MCF 10A (cell line): ENCODE data around the gene PRRT1. TPM values are rescaled to one million over a fixed set of nuclear protein-coding genes. Genes with fewer than 3 reads are reported as not detected.

Experiments used
- BruUV-seq: library from RNA; stranded (reverse); fragments of 400-500 nt; replicated peaks from 2 replicates; lab custom pipeline; 2021; lab: Mats Ljungman, UMichigan
- CTCF ChIA-PET: fragments of 300-600 bp; sonication (Branson Sonifier 250); formaldehyde crosslinking; extraction: SDS; loops from one replicate; lab custom pipeline; 2021; ENCODE audit warnings: antibody characterized with exemption, inconsistent platforms; lab: Yijun Ruan, JAX
- POLR2A ChIA-PET: fragments of 300-600, 350-650 bp; sonication (Branson Sonifier 250); formaldehyde crosslinking; extraction: SDS; loops from one replicate; lab custom pipeline; 2020; ENCODE audit warnings: antibody characterized with exemption, inconsistent platforms; lab: Yijun Ruan, JAX
- DNase-seq: peaks from one replicate; pipeline ENCODE4 v3.0.0-alpha.2; 2018; ENCODE audit not compliant: unreplicated experiment
- H3K27ac Mint-ChIP-seq: one replicate; pipeline ENCODE4 v1.8.0; 2022; ENCODE audit warnings: mild to moderate bottlenecking, low read depth, mixed read lengths; ENCODE audit not compliant: unreplicated experiment
- H3K27me3 Mint-ChIP-seq: one replicate; pipeline ENCODE4 v1.8.0; 2022; ENCODE audit warnings: mixed read lengths; ENCODE audit not compliant: insufficient read depth, unreplicated experiment
- H3K36me3 Mint-ChIP-seq: one replicate; pipeline ENCODE4 v1.8.0; 2022; ENCODE audit warnings: mild to moderate bottlenecking, moderate library complexity, mixed read lengths; ENCODE audit not compliant: insufficient read depth, unreplicated experiment
- H3K4me1 Mint-ChIP-seq: one replicate; pipeline ENCODE4 v1.8.0; 2022; ENCODE audit warnings: mixed read lengths; ENCODE audit not compliant: insufficient read depth, unreplicated experiment
- H3K4me3 Mint-ChIP-seq: one replicate; pipeline ENCODE4 v1.8.0; 2022; ENCODE audit warnings: mild to moderate bottlenecking, moderate library complexity, mixed read lengths; ENCODE audit not compliant: unreplicated experiment
- H3K9me3 Mint-ChIP-seq: one replicate; pipeline ENCODE4 v1.8.0; 2022; ENCODE audit warnings: mixed read lengths; ENCODE audit not compliant: unreplicated experiment
- intact Hi-C: fragments of 100-400 bp; cut with micrococcal nuclease; formaldehyde crosslinking; loops from 2 replicates; pipeline ENCODE4 v1.14.1; 2022
- total RNA-seq: library from RNA; stranded (reverse); gene quantifications from 2 replicates; pipeline ENCODE4 v1.2.3, GENCODE V29; 2022
- TF ChIP-seq, protein P1 (sequence below): fragments of 200-600 bp; IDR thresholded peaks from one replicate; pipeline ENCODE4 v1.8.0; 2022; ENCODE audit warnings: antibody characterized with exemption, mild to moderate bottlenecking; ENCODE audit not compliant: unreplicated experiment

PRRT1 gene
- total RNA-seq, 1 experiment from 2014 or later: 0.19 TPM

DNA sequence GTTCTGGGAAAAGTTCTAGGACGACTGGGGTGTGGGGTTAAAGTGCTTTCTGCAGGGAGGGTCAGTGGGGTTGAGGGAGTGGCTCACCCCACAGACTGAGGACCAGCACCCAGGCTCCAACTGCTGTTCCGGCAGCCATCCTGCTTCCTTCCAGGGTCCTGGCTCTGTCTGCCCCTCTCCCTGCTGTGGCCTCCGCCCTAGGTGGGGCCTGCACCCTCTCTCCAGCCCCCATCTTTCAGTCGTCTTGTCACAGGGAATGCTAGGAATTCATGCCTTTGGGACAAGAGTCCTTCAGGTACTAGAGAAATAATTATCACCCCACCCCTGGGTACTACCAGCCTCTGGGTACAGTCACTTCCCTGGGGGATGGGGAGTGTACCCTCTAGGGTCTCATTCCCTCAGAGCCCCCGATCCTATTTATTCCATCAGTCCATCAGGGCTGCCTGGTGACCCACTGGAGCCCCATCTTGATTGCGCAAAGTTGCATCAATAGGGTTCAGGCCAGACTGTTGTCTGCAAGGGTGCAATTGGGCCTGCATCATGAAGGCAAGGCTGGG, 32.4 kb upstream of the PRRT1 start, which contains the start of gene AGER:
TSS of gene AGER (minus strand) at position 170 of the 557 bp plus-strand sequence. CDS start at position 139, 31 bp downstream.
- DNase-seq: no peak
- no TSS peak for BruUV-seq
- no peak within 1 kb of the TSS for H3K27ac Mint-ChIP-seq
- peaks cover 70% of the 10 kb centered on the region for H3K36me3 Mint-ChIP-seq
- no peaks in the 10 kb centered on the region for H3K9me3 Mint-ChIP-seq
- ChIA-PET POLR2A (no interaction called here), CTCF (no interaction called here)
- peaks cover 41% of the 10 kb centered on the region for H3K4me1 Mint-ChIP-seq
- no peak within 1 kb of the TSS for H3K4me3 Mint-ChIP-seq
- no peaks in the 10 kb centered on the region for H3K27me3 Mint-ChIP-seq
- TF ChIP-seq, protein P1, sequence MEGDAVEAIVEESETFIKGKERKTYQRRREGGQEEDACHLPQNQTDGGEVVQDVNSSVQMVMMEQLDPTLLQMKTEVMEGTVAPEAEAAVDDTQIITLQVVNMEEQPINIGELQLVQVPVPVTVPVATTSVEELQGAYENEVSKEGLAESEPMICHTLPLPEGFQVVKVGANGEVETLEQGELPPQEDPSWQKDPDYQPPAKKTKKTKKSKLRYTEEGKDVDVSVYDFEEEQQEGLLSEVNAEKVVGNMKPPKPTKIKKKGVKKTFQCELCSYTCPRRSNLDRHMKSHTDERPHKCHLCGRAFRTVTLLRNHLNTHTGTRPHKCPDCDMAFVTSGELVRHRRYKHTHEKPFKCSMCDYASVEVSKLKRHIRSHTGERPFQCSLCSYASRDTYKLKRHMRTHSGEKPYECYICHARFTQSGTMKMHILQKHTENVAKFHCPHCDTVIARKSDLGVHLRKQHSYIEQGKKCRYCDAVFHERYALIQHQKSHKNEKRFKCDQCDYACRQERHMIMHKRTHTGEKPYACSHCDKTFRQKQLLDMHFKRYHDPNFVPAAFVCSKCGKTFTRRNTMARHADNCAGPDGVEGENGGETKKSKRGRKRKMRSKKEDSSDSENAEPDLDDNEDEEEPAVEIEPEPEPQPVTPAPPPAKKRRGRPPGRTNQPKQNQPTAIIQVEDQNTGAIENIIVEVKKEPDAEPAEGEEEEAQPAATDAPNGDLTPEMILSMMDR: no peak
- intact Hi-C loops: no loop called here

DNA sequence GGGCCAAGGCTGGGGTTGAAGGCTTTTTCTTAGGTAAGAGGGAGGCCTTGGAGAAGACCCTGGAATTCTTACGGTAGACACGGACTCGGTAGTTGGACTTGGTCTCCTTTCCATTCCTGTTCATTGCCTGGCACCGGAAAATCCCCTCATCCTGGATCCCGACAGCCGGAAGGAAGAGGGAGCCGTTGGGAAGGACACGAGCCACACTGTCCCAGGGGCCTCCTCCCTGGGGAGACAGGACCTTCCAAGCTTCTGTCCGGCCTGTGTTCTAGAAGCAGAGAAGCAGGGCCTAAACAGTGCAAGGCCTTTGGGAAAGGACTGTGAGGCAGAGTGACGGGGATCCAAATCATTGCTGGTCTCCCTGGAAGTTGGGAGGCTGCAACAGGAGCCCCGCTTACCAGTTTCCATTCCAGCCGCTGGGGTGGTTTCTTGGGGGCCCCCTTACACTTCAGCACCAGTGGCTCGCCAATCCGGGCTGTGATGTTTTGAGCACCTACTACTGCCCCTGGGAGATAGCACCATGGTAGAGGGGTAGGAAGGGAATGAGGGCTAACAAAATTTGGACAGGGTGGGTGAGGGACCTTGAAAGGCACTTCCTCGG, 31.8 kb upstream of the PRRT1 start:
- CTCF ChIA-PET: interaction anchor here (0.7 kb wide), 1 partner anchor 9 kb away, joined by 3 read pairs; no protein-coding TSS in a partner anchor
- no peak for DNase-seq
- H3K27ac Mint-ChIP-seq: no peak overlapping the region
- H3K27me3 Mint-ChIP-seq: no peaks in the 10 kb centered on the region
- H3K4me1 Mint-ChIP-seq: peaks cover 41% of the 10 kb centered on the region
- no TSS peak for BruUV-seq
- intact Hi-C loops: no loop called here
- no peak overlapping the region for H3K4me3 Mint-ChIP-seq
- H3K36me3 Mint-ChIP-seq: peaks cover 76% of the 10 kb centered on the region
- H3K9me3 Mint-ChIP-seq: no peaks in the 10 kb centered on the region
- POLR2A ChIA-PET: no interaction called here
- TF ChIP-seq, protein P1: no peak

DNA sequence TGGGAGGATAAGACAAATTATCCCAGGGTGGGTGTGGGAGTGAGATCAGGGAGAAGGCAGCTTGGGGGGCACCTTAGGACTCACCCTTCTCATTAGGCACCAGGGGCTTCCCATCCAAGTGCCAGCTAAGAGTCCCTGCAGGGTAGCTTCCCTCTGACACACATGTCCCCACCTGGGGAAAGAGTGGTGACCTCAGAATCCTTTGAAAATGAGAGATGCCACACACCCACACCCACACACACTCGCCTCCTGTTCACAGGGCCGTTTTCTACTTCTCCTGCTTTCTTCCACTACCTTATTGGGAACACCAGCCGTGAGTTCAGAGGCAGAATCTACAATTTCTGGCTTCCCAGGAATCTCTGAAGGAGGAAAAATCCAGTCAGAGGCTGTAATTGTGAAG, 31.3 kb upstream of the PRRT1 start:
- DNase-seq: no peak
- H3K9me3 Mint-ChIP-seq: no peaks in the 10 kb centered on the region
- no peak overlapping the region for H3K27ac Mint-ChIP-seq
- H3K27me3 Mint-ChIP-seq: no peaks in the 10 kb centered on the region
- H3K36me3 Mint-ChIP-seq: peaks cover 78% of the 10 kb centered on the region
- intact Hi-C loops: no loop called here
- TF ChIP-seq, protein P1: no peak
- ChIA-PET POLR2A (interaction anchor here (0.8 to 0.9 kb wide), 2 partner anchors 8 to 54 kb away, joined by 3 read pairs; no protein-coding TSS in a partner anchor), CTCF (interaction anchor here (0.7 kb wide), 1 partner anchor 10 kb away, joined by 3 read pairs; no protein-coding TSS in a partner anchor)
- H3K4me3 Mint-ChIP-seq: no peak overlapping the region
- peaks cover 41% of the 10 kb centered on the region for H3K4me1 Mint-ChIP-seq
- BruUV-seq: no TSS peak

DNA sequence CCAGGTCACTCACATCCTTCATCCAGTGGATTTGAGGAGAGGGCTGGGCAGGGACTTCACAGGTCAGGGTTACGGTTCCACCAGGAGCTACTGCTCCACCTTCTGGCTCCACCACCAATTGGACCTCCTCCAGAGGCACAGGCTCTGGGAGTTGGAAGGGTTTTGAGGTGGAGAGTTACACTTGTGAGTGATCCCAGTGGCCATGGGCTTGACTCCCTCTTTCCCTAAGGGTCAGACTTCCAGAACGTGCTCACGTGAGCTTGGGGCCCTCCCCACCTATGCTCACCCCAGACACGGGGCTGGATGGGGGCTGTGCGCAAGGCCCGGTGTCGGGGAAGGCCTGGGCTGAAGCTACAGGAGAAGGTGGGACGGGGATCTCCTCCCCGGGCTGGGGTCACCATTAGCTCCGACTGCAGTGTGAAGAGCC, 30.8 kb upstream of the PRRT1 start:
- peaks cover 78% of the 10 kb centered on the region for H3K36me3 Mint-ChIP-seq
- POLR2A ChIA-PET: interaction anchor here (0.8 to 0.9 kb wide), 3 partner anchors 8 to 53 kb away, joined by 3 read pairs; no protein-coding TSS in a partner anchor

More for the DNA sequence above, 30.8 kb upstream of the PRRT1 start:
- no TSS peak for BruUV-seq
- Mint-ChIP-seq H3K4me1 (peaks cover 41% of the 10 kb centered on the region), H3K9me3 (no peaks in the 10 kb centered on the region), H3K27me3 (no peaks in the 10 kb centered on the region), H3K4me3 (no peak overlapping the region), H3K27ac (no peak overlapping the region)
- CTCF ChIA-PET: interaction anchor here (0.8 kb wide), 1 partner anchor 15 kb away, joined by 3 read pairs; no protein-coding TSS in a partner anchor
- DNase-seq: no peak
- TF ChIP-seq, protein P1: no peak
- intact Hi-C loops: no loop called here
